ENCODE results near the gene ASCC1. TPM values are rescaled to one million over a fixed set of nuclear protein-coding genes. Genes with fewer than 3 reads are reported as not detected.

Gene ASCC1
- total and polyA plus RNA-seq, 2 of the 13 experiments (the other 11 are each of a cell fraction or from before 2014, with no cell fraction given): 21.6 to 30.1 TPM

GRCh38 chr10:72223743-72224101 is 7.6 kb upstream of the ASCC1 start (continued):
- no peak for TF ChIP-seq IKZF5 (CRISPR knock-in tag; IDR thresholded peaks at IDR 0.05)

GRCh38 chr10:72221278-72221677 is 5.2 kb upstream of the ASCC1 start:
- H3K4me1 ChIP-seq (ENCODE audit: insufficient read depth, low read length): peaks cover 41% of the 10 kb centered on the region
- no peak for DNase-seq (ENCODE audit: low spot score)
- TF ChIP-seq EED (CRISPR knock-in tag; IDR thresholded peaks at IDR 0.05): no peak
- TF ChIP-seq ZNF7 (CRISPR knock-in tag; IDR thresholded peaks at IDR 0.05): no peak
- WGBS (ENCODE audit: low lambda C conversion rate): 100% methylated on average over 1 of the region's 1 CpG
- no peak overlapping the region for H2AFZ ChIP-seq (ENCODE audit: low read length)
- H3K36me3 ChIP-seq (replicated peaks in 1 of 2; ENCODE audit: control insufficient read depth in 1 of 2, insufficient read depth in 2 of 2, low read length in 2 of 2): peaks cover 7 to 12% of the 10 kb centered on the region in 2 experiments; a peak in 4 of 5 replicates
- H3K4me2 ChIP-seq (ENCODE audit: low read depth, low read length): no peak overlapping the region
- peaks cover 38% of the 10 kb centered on the region for H3K79me2 ChIP-seq (ENCODE audit: insufficient read depth, low read length)
- in situ Hi-C loops (cut with HindIII; ENCODE audit: extremely low pct_ligation_motif_present, low pct_unique_long_range_greater_than_20kb): no loop called here
- ChIA-PET CTCF (ENCODE audit: low intra/inter-chr PET ratio, low total read pairs) (interaction anchor here (1.9 kb wide), 1 partner anchor 325 kb away, joined by 6 read pairs; no protein-coding TSS in a partner anchor), POLR2A (interaction anchor here (0.7 to 3.8 kb wide), 3 partner anchors 39 to 177 kb away, joined by 4 to 17 read pairs (median 5); no protein-coding TSS in a partner anchor)
- no peak for ATAC-seq
- intact Hi-C loops (cut with micrococcal nuclease; ENCODE audit: unreplicated experiment): loop anchor here (5.0 to 10.0 kb wide), 3 partner anchors 96 to 174 kb away; no protein-coding TSS in a partner anchor
- no TSS peak for BruUV-seq (replicated peaks)
- no peaks in the 10 kb centered on the region for H3K9me3 ChIP-seq (ENCODE audit: low read length)
- H3K4me3 ChIP-seq (replicated peaks in 1 of 3; ENCODE audit: insufficient read depth in 1 of 3, low read depth in 2 of 3, low read length in 3 of 3): no peak overlapping the region
- peaks cover 4% of the 10 kb centered on the region; the same call in 1 of the 2 replicates for H4K20me1 ChIP-seq (ENCODE audit: insufficient read depth, low read length)
- H3K27me3 ChIP-seq (ENCODE audit: control insufficient read depth in 1 of 2, insufficient read depth in 2 of 2, low read length in 2 of 2): no peaks in the 10 kb centered on the region
- no peak for FAIRE-seq
- no peak overlapping the region for H3K27ac ChIP-seq (ENCODE audit: extremely low read length, insufficient read depth, low read length)
- H3K9ac ChIP-seq (ENCODE audit: insufficient read depth, low read depth, low read length): no peak overlapping the region

GRCh38 chr10:72220637-72221036 is 4.6 kb upstream of the ASCC1 start:
- no peaks in the 10 kb centered on the region for H3K27me3 ChIP-seq (ENCODE audit: control insufficient read depth in 1 of 2, insufficient read depth in 2 of 2, low read length in 2 of 2)
- no peak overlapping the region for H2AFZ ChIP-seq (ENCODE audit: low read length)
- ChIA-PET CTCF (ENCODE audit: low intra/inter-chr PET ratio, low total read pairs) (no interaction called here), POLR2A (interaction anchor here (0.8 to 3.8 kb wide), 4 partner anchors 11 to 100 kb away, joined by 4 to 17 read pairs (median 4); no protein-coding TSS in a partner anchor)
- no TSS peak for BruUV-seq (replicated peaks)
- H3K27ac ChIP-seq (ENCODE audit: extremely low read length, insufficient read depth, low read length): no peak overlapping the region
- peaks cover 38% of the 10 kb centered on the region for H3K79me2 ChIP-seq (ENCODE audit: insufficient read depth, low read length)
- H3K4me2 ChIP-seq (ENCODE audit: low read depth, low read length): no peak overlapping the region
- in situ Hi-C loops (cut with HindIII; ENCODE audit: extremely low pct_ligation_motif_present, low pct_unique_long_range_greater_than_20kb): no loop called here
- no peak for FAIRE-seq
- ATAC-seq: no peak
- H3K9me3 ChIP-seq (ENCODE audit: low read length): no peaks in the 10 kb centered on the region
- 91% methylated on average over 8 of the region's 8 CpGs for WGBS (ENCODE audit: low lambda C conversion rate)
- H4K20me1 ChIP-seq (ENCODE audit: insufficient read depth, low read length): peaks cover 4% of the 10 kb centered on the region; the same call in 1 of the 2 replicates
- H3K4me3 ChIP-seq (replicated peaks in 1 of 3; ENCODE audit: insufficient read depth in 1 of 3, low read depth in 2 of 3, low read length in 3 of 3): no peak overlapping the region
- peaks cover 7 to 12% of the 10 kb centered on the region in 2 experiments; a peak in 4 of 5 replicates for H3K36me3 ChIP-seq (replicated peaks in 1 of 2; ENCODE audit: control insufficient read depth in 1 of 2, insufficient read depth in 2 of 2, low read length in 2 of 2)
- no peak for DNase-seq (ENCODE audit: low spot score)
- peaks cover 41% of the 10 kb centered on the region for H3K4me1 ChIP-seq (ENCODE audit: insufficient read depth, low read length)
- intact Hi-C loops (cut with micrococcal nuclease; ENCODE audit: unreplicated experiment): loop anchor here (5.0 to 10.0 kb wide), 3 partner anchors 96 to 173 kb away; no protein-coding TSS in a partner anchor
- H3K9ac ChIP-seq (ENCODE audit: insufficient read depth, low read depth, low read length): no peak overlapping the region
- TF ChIP-seq RBFOX2 (IDR thresholded peaks at IDR 0.05; ENCODE audit: low read depth, low read length): no peak
- TF ChIP-seq RBM39 (IDR thresholded peaks at IDR 0.05; ENCODE audit: low read depth, low read length, poor library complexity, severe bottlenecking): no peak
- no peak for TF ChIP-seq RFX5 (IDR thresholded peaks at IDR 0.05; ENCODE audit: low read depth, low read length)
- no peak for TF ChIP-seq E2F5 (CRISPR knock-in tag; conservative IDR thresholded peaks at IDR 0.05)
- TF ChIP-seq ZXDC (CRISPR knock-in tag; IDR thresholded peaks at IDR 0.05): no peak
- no peak for TF ChIP-seq GATA4 (IDR thresholded peaks at IDR 0.05; ENCODE audit: borderline replicate concordance, low read depth)
- TF ChIP-seq HHEX (CRISPR knock-in tag; IDR thresholded peaks at IDR 0.05): no peak
- no peak for TF ChIP-seq E2F1 (CRISPR knock-in tag; IDR thresholded peaks at IDR 0.05)

All from HepG2 (cell line).